ENCODE data around the gene PAX3.

Gene PAX3

DNA sequence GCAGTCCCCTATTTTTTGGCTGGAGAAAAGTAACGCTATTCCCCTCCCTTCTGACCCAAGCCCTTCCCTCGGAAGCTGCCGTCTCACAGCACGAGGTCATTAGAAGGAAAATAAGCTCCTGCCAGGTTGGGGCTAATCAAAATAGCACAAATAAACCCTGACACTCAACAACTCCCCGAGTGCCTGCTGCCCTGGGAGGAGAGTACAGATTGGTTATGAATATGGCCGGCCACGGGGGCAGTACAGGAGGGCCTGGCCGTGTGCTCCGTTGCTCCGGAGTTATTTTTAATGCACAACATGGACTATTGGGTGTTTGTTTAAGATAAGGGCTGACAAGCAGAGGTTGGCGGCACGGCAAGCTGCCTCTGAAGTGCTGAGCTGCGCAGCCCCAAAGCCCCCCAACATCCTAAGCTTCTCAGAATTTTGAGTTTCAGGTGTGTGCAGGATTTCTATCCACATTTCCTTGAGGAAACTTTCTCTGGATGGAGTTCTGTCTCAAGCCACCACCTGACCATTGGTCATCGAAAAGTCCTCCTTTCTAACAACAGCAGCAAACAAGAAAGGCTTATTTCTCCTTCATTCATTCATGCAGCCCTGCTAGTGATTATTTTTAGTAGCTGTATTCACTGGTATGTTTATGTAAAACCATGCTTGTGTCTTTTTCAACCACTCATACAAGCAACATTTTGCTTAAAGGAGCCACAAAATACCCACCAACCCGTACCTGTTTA is 58.7 kb downstream of the PAX3 start:
- no peak for DNase-seq (ENCODE audit: low read depth)
- TF ChIP-seq, protein P1, sequence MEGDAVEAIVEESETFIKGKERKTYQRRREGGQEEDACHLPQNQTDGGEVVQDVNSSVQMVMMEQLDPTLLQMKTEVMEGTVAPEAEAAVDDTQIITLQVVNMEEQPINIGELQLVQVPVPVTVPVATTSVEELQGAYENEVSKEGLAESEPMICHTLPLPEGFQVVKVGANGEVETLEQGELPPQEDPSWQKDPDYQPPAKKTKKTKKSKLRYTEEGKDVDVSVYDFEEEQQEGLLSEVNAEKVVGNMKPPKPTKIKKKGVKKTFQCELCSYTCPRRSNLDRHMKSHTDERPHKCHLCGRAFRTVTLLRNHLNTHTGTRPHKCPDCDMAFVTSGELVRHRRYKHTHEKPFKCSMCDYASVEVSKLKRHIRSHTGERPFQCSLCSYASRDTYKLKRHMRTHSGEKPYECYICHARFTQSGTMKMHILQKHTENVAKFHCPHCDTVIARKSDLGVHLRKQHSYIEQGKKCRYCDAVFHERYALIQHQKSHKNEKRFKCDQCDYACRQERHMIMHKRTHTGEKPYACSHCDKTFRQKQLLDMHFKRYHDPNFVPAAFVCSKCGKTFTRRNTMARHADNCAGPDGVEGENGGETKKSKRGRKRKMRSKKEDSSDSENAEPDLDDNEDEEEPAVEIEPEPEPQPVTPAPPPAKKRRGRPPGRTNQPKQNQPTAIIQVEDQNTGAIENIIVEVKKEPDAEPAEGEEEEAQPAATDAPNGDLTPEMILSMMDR (IDR thresholded peaks at IDR 0.05; ENCODE audit: control insufficient read depth, extremely low read depth, insufficient read depth) = no peak
- no peak overlapping the region for H3K4me3 ChIP-seq (ENCODE audit: low read depth, low read length)

DNA sequence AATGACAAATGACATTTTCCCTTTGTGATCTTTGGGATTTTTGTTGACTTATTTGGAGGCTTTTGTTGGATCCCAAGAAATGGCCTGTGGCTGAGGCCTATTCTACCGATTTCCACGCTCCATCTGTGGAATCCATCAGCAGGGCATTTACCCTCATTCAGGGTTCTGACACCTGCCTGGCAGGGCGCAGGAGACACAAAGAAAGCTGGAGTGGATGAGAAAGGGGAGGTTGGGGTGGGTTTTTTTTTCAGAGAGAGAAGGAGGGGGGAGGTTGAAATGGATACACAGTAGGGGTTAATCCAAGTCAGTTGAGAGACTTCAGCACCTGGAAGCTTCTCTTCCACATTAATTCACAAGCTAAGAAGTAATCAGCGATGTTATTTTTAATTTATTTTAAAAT is 59.7 kb downstream of the PAX3 start:
- no peak overlapping the region for H3K4me3 ChIP-seq (ENCODE audit: low read depth, low read length)
- DNase-seq (ENCODE audit: low read depth) = no peak
- TF ChIP-seq, protein P1 (IDR thresholded peaks at IDR 0.05; ENCODE audit: control insufficient read depth, extremely low read depth, insufficient read depth) = no peak

DNA sequence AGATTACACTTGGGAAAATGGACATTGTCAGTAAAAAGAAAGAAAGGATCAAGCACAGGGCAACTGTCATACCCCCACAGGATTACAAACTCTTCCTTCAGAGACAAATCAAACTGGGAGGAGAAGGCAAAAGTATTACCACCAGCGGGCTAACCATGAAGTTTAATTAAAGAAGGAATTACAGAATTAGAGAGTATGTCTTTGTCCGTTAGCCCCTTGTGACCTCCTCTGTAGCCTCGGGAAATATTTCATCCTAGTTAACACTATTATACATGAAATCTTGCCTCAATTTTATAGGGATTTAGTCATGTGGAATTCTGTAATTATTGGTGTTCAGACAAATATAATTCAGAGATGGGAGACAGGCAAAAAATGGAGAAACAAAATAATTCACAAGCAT is 60.7 kb downstream of the PAX3 start:
- no peak for DNase-seq (ENCODE audit: low read depth)
- TF ChIP-seq, protein P1 (IDR thresholded peaks at IDR 0.05; ENCODE audit: control insufficient read depth, extremely low read depth, insufficient read depth) = no peak
- H3K4me3 ChIP-seq (ENCODE audit: low read depth, low read length) = no peak overlapping the region

DNA sequence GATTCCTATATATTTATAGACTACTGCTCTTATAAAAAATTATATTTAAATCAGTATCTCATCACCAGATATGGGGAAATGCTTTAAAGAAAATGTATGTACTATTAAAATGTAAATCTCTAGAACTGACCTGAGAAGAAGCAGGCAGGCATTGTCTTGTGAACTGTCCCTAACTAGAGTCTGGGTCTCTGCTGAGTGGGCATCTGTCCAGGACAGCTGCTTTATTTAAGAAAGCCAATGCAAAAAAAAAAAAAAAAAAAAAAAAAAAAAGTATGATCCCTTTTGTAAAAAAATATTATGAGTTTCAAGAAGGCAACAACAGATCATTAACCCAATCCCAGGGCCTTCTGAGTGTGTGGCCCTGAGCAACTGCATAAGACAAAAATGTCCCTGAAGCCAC is 66.0 kb downstream of the PAX3 start:
- DNase-seq (ENCODE audit: low read depth) = no peak
- TF ChIP-seq, protein P1 (IDR thresholded peaks at IDR 0.05; ENCODE audit: control insufficient read depth, extremely low read depth, insufficient read depth) = no peak
- H3K4me3 ChIP-seq (ENCODE audit: low read depth, low read length) = no peak overlapping the region

DNA sequence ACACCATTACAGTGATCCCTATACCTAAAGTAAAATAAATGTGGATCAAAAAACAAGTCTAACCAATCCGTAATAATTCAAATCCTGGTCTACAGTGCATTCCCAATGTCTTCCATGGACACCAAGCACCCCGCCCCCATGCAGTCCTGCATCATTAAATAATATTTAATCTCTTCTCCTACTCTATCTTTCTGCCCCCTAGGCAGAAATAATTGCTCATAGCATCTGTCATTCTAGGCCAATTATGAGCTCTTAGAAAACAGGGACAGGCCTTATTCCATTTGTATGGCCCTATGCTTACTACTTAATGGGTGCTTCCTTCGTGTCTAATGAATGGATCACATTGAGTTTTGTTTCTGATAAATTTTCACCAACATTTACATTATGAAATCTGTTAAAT is 66.4 kb downstream of the PAX3 start:
- TF ChIP-seq, protein P1 (IDR thresholded peaks at IDR 0.05; ENCODE audit: control insufficient read depth, extremely low read depth, insufficient read depth) = no peak
- DNase-seq (ENCODE audit: low read depth) = no peak
- H3K4me3 ChIP-seq (ENCODE audit: low read depth, low read length) = no peak overlapping the region

DNA sequence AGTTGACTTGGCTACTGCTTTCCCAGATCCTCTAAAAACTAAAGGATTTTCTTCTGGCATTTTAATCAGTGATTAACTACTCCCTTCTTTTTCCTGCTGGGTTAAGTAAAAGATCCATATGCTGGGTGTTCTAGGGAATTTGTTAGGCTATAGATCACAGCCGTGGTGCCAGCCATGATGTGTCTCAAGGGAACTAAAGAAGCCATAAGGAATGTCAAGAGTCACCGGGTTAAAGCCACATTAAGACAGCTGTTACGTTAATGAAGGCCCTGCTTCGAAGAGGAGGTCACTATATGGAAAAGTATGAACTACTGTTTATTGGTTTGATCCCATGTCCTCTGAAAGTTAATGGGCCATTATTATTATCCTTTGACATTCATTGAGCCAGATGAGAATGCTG is 70.7 kb downstream of the PAX3 start:
- no peak for DNase-seq (ENCODE audit: low read depth)
- no peak overlapping the region for H3K4me3 ChIP-seq (ENCODE audit: low read depth, low read length)
- TF ChIP-seq, protein P1 (IDR thresholded peaks at IDR 0.05; ENCODE audit: control insufficient read depth, extremely low read depth, insufficient read depth) = no peak

DNA sequence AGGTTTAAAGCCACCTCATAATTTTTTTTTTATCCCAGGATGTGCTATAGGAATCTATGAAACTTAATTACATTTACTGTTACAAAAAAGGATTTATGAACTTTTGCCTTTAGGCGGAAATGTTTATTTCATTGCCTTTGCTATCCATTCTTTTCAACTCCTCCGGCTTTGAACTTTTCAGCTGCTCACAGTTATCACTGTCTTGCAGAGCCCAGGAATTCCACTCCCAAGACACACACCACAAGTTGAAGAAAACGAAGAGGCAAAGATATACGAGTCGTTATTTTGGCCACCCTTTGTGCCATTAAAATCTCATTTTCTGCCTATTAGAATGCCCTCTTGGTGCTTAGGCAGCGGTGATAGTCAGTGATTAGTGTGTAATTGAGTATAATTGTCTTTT is 80.0 kb downstream of the PAX3 start:
- TF ChIP-seq, protein P1 (IDR thresholded peaks at IDR 0.05; ENCODE audit: control insufficient read depth, extremely low read depth, insufficient read depth) = no peak
- no peak for DNase-seq (ENCODE audit: low read depth)
- no peak overlapping the region for H3K4me3 ChIP-seq (ENCODE audit: low read depth, low read length)
